HG03460 (cell line): ENCODE results near the gene PI4KA.
"Not testable (repeated sequence)": the region's sequence is repeated elsewhere in the genome, so short reads cannot be mapped to it uniquely, and the experiment has no call there.

ENCODE experiments used
- ATAC-seq: cut with Tn5 transposase; IDR thresholded peaks from one replicate; pipeline ENCODE4 v1.9.1; 2021; ENCODE audit not compliant: unreplicated experiment

Gene PI4KA

GRCh38 chr22:20779014-20779817, 79.4 kb downstream of the PI4KA start:
- no peak for ATAC-seq

GRCh38 chr22:20777420-20778177, 81.0 kb downstream of the PI4KA start:
- ATAC-seq = no peak

GRCh38 chr22:20776624-20777405, 81.8 kb downstream of the PI4KA start:
- ATAC-seq = no peak

- no peak for ATAC-seq
Observed at GRCh38 chr22:20775342-20775895, 83.2 kb downstream of the PI4KA start.

- no peak for ATAC-seq
Observed at GRCh38 chr22:20774882-20775281, 83.7 kb downstream of the PI4KA start.

- ATAC-seq = no peak
Observed at GRCh38 chr22:20773793-20774212, 84.8 kb downstream of the PI4KA start, which contains the start of gene SERPIND1. Gene SERPIND1, plus strand, starts transcription at chr22:20774113. Its CDS starts 5,200 bp downstream, at chr22:20779313.

GRCh38 chr22:20771918-20772625, 86.5 kb downstream of the PI4KA start:
- no peak for ATAC-seq

GRCh38 chr22:20769496-20769826, 89.2 kb downstream of the PI4KA start:
- ATAC-seq = not testable (repeated sequence)

GRCh38 chr22:20766530-20766929, 92.1 kb downstream of the PI4KA start:
- no peak for ATAC-seq

GRCh38 chr22:20765938-20766337, 92.7 kb downstream of the PI4KA start:
- ATAC-seq = no peak

- ATAC-seq = no peak
Observed at GRCh38 chr22:20764729-20765128, 93.9 kb downstream of the PI4KA start.

GRCh38 chr22:20764471-20764720, 94.2 kb downstream of the PI4KA start:
- ATAC-seq = no peak

GRCh38 chr22:20763630-20764470, 94.8 kb downstream of the PI4KA start:
- no peak for ATAC-seq

- no peak for ATAC-seq
Observed at GRCh38 chr22:20762233-20762796, 96.3 kb downstream of the PI4KA start.

- ATAC-seq = no peak
Observed at GRCh38 chr22:20761536-20761935, 97.1 kb downstream of the PI4KA start.

GRCh38 chr22:20760084-20760483, 98.5 kb downstream of the PI4KA start:
- ATAC-seq = no peak

GRCh38 chr22:20758688-20759087, 99.9 kb downstream of the PI4KA start:
- ATAC-seq = no peak

- ATAC-seq = no peak
Observed at GRCh38 chr22:20756846-20757245, 101.8 kb downstream of the PI4KA start.

GRCh38 chr22:20752873-20753272, 105.7 kb downstream of the PI4KA start:
- ATAC-seq = no peak
